Right ventricle myocardium superior (tissue), 1 donor: ENCODE results near the gene AKR1B1. TPM values are rescaled to one million over a fixed set of nuclear protein-coding genes. Genes with fewer than 3 reads are reported as not detected.

Experiments
- ATAC-seq: fragments of 200-7000 bp; cut with Tn5 transposase; one replicate; pipeline ENCODE4 v1.9.1; 2020; ENCODE audit warnings: mild to moderate bottlenecking; ENCODE audit not compliant: poor library complexity
- DNase-seq: peaks from one replicate; pipeline ENCODE4 v3.0.0-alpha.2; 2020
- intact Hi-C: fragments of 100-400 bp; cut with DNase I; formaldehyde crosslinking; loops from one replicate; pipeline ENCODE4 v1.11.2; 2022
- total RNA-seq: library from RNA; stranded (reverse); fragmentation: NEBNext Ultra II Directional; extraction: Animal tissue kit (Norgen Biotek cat#: 25700); gene quantifications from one replicate; pipeline ENCODE4 v1.2.1, GENCODE V29; 2021
- donor health status: DM: no; HTN: yes; CAD: no; lungs with severe emphysema.

The AKR1B1 gene
- total RNA-seq, 1 donor from 2014 or later: 208 TPM

DNA sequence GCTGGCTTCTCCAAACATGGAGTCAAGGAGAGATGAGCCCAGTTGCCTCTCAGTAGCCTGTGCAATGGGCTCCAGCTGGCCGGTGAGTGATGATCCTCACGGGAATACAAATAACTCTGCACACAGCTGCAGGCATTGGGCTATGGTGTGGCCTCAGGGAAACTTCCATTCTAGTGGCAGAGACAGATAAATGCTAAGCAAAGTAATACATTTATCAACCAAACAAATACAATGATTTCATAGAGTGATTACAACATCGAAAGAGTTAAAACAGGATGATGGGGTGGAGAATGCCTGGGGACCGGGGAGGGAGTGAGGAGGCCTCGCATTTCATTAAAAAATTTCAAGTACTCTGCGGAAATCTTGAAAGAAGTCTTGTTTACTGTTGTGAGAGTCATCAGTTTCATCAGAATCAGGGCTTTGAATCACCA is 15.0 kb upstream of the AKR1B1 start:
- intact Hi-C loops: no loop called here
- DNase-seq (no peak), ATAC-seq (peak; percentile 41)

DNA sequence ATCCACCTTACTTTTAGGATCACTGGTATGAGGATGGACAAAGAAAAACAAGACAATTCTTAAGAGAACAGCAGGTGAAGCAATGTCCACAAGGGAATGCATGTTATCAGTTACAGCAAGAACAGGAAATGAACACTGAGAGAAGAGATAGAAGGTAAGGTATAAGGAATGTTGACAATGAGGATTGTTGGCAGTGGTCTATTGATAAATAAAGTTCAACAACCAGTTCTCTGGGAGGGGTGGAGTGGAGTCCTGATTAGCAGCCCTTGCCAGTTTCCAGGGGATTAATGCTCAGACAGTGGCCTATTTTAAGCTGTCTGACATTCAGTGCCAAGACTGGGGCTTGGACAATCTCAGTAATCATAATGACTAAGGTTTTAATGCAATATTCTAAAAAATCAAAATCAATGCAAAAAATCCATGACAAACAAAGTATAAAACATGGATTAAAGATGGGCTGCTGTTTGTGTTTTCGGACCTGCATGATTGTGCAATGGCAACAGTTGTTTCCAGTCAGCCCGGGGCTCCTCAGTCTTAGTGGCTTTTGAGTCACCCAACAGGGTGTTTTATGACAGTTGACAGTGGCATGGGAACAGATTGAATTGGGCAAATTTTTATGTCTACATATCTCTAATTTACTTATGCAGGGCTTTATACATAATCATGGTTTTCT is 13.8 kb upstream of the AKR1B1 start:
- intact Hi-C loops: no loop called here
- ATAC-seq (peak; percentile 39), DNase-seq (no peak)

DNA sequence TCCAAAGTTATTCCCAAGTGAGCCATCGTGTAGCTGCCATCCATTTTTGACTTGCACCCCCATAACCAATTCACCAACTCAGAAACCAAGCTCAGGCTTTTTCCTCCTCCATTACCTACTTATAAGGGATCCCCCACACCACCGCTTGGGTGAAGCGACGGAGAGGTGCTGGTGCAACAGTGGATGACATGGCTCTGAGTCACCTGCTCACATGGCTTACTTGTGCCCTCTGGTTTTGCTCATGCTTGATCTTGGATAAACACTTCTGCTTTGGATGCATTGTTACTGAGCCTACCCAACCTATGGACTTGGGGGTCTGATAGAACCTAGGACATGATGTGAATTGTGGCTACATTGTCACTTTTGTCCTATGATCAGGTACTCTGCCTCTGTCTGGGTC is 12.0 kb upstream of the AKR1B1 start:
- ATAC-seq (no peak), DNase-seq (no peak)
- intact Hi-C loops: no loop called here

DNA sequence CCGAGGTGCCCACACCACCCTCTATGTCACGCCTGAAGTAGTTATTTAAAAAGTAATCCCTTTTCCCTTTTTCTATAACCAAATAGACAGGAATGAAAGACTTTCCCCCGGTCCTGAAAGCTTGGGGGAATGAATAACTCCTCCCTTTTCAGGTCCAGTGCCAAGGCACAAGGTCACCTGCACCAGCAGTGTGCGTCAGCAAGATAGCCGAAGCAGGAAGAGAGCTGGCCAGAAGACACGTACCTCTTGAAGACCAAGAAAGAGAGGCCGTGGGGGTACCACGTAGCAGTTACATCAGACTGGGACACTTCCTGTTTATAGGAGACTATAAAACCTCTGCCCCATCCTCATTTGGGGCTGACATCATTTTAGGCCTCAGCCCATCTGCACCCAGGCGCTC is 10.7 kb upstream of the AKR1B1 start:
- peak; percentile 73 for ATAC-seq
- intact Hi-C loops: no loop called here
- no peak for DNase-seq

DNA sequence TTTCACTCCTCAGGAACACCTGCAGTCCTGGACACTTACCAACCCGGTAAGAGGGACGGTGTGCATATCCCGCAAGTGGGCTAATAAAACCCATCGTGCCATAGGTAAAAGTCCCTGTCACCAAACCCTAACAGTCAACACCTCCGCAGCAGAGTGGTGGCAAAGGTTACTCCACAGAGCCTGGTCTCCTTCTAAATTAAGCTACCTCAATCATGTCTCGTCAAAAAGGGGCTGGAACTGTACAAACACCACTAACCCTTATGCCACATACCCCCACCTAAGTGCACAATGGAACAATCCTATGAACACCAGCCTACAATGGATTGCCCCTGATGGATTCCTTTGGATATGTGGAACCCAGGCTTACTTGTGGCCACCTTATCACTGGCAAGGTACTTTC is 9.6 kb upstream of the AKR1B1 start:
- intact Hi-C loops: no loop called here
- ATAC-seq (no peak), DNase-seq (no peak)

DNA sequence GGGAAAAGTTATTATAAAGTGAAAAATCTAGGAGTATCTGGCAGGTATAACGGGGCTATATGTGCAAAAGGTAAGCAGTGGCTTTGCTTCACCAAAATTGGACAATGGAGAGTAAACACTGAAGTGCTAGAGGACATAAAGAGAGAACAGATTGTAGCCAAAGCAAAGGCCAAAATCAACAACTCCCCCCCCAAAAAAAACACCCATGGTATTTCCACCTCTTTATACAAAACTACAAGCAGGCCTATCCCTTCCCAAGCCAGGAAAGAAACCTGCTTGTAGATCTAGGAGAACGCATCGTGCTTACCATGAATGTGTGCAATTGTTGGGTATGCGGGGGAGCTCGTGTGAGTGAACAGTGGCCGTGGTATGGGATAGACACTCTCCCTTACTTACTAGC is 9.2 kb upstream of the AKR1B1 start:
- intact Hi-C loops: no loop called here
- DNase-seq (no peak), ATAC-seq (no peak)

DNA sequence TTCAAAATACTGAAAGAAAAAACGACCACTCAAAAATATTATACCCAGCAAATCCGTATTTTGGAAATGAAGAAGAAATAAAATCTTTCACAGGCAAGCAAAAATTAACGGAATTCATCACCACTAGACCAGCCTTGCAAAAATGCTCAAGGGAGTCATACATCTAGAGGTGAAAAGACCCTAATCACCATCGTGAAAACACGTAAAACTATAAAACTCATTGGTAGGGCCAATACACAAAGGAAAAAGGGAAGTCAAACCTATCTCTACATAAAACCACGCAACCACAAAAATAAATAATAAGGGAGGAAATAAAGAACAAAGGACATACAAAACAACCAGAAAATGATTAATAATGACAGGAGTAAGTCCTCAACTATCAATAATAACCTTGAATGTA is 6.6 kb upstream of the AKR1B1 start:
- ATAC-seq (no peak), DNase-seq (no peak)
- intact Hi-C loops: no loop called here

DNA sequence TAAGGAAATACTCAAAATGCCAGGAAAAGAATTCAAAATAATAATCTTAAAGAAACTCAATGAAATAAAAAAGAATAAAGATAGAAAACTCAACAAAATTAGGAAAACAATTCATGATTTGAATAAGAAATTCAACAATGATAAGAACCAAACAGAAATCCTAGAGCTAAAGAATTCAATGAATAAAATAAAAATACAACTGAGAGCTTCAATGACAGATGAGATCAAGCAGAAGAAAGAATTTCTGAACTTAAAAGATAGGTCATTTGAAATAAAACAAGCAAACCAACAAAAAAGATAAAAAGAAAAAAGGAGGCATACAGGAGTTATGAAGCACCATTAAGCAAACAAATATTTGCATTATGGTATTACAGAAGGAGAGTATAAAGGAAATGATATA is 5.6 kb upstream of the AKR1B1 start:
- intact Hi-C loops: no loop called here
- DNase-seq: no peak
- ATAC-seq: no peak

DNA sequence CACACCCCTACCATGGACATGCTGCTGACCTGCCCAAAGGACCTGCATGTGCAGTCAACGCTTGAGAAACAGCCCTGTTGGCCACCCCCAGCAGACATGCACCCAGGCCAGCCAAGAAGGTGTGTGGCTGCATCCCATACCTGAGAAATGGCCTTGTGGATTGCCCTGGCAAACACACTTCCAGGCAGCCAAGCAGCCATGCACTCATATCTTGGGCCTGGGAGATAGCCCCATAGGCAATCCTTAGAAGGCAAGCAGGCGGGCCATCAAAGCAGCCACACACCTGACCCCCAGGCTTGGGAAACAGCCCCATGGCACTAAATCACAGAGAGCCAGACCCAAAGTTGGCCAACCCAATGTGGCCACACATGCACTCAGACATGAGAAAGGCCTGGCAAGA is 4.9 kb upstream of the AKR1B1 start:
- ATAC-seq: no peak
- intact Hi-C loops: no loop called here
- no peak for DNase-seq

DNA sequence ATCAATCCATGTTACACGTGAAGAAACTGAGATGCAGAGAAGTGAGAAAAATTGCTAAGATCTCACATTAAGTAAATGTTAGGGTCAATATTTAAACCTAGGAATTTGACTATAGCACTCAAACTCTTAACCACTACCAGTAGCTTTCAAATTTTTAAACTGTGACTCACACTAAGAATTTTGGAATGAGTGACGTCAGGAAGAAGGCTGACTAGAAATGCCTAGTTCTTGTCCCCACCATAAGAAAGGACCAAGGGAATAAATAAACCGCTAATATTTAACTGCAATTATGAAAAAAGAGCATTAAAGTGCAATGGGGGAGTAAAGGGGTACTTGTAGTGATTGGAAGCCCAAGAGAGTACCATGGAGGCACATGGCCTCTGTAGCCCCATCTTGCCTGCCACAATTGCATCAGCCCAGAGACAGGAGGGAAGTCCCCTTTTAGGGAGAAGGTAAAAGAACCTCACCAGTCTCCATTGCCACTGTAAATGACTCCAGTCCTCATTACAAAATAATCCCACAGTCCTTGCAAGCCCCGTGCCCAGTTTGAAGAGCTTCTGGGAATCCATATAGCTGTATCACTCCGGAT is 3.5 kb upstream of the AKR1B1 start:
- intact Hi-C loops: no loop called here
- no peak for ATAC-seq
- no peak for DNase-seq

DNA sequence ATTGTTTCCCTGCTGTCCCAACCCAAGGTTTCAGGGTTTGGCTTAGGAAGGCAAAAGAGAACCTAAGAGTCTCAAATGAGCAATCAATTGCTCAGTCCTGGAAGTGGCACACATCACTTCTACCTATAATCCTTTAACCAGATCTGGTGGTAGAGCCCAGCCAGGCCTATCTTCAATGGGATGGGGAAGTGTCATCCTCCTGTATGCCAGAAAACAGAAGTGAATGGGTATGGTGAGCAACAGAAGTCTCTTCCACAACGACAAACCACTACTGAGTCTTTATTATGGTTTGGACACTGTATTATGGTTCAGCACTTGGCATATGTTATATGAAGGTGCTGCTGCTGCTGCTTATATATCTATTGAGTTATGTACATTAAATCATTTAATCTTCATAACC is 3.0 kb upstream of the AKR1B1 start:
- DNase-seq (no peak), ATAC-seq (no peak)
- intact Hi-C loops: no loop called here

DNA sequence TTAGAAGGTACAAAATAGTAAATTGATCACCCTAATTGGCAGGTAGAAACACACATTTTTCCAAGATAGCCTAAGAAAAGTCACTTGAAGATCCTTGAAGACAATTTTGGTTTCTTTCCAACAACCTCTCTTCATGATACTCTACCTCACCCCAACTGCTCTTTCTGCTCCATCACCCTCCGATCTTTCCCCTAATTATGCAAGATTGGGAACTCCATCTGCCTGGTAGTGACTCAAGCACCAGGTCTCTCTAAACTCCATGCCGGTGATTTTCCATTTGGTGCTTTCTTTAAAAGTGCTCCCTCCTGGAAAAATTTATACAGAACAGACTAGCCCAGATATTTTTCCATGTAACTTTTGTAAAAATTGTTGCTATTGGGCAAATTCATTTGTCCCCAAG is 1.1 kb upstream of the AKR1B1 start:
- no peak for DNase-seq
- intact Hi-C loops: no loop called here
- ATAC-seq: no peak

DNA sequence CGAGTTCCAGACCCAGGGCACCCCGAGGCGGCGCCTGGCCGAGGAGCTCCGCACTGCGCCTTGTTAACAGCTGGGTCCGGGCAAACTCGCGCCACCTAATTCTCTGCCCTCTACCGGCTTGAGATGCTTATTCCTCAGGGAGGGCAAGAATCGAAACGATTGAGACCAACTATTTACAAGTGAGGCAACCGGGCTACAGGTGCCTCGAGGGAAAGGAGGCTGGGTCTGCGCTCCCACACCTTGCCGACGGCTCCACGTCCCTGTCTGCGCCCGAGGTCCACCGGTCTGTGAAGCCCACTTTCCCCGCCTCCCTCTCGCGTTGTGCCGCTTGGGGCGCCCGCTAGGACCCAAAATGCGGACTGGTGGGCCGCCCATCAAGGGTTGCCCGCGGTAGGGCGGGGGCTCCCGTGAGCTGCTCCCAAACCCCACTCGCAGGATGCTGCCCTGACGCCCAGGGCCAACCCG is 527 bp downstream of the AKR1B1 start:
- DNase-seq: peak; percentile 63
- peak; percentile 62 for ATAC-seq
- intact Hi-C loops: no loop called here

DNA sequence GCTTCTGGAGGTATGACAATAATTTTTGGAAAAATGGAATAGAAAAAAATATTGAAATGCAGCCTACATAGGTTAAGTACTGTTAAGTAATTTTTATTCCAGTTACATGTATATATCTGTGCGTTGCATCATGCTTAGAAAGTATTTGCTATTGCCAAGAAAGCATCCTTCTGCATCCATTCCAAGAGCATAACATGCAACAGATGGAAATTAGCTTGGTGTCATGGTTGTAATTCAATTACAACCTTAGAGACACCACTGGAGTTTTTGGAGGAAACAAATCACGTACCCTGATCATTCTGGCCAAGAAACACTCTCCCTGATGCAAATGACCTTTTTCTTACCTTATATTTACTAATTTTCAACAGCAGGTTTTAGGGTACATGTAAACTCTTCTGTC is 1.7 kb downstream of the AKR1B1 start:
- intact Hi-C loops: no loop called here
- DNase-seq: no peak
- no peak for ATAC-seq

DNA sequence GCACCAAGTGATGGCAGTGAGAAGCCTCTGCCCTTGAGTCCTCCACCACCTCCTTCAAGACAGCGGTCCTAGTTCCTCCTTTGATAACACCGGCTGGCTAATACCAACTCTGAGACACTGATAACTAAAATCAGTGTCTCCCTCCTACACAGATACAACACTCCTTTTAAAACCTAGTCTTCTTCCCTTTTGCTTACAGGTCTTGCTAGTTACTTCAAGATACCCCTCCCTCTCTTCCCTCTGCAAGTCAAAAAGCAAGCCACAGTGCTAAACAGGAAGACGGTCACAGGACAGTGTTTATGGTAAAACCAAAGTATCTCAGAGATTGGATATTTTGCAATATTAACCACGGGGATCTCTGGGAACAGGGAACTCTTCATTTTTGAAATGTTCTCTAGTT is 4.6 kb downstream of the AKR1B1 start:
- no peak for DNase-seq
- intact Hi-C loops: no loop called here
- no peak for ATAC-seq

DNA sequence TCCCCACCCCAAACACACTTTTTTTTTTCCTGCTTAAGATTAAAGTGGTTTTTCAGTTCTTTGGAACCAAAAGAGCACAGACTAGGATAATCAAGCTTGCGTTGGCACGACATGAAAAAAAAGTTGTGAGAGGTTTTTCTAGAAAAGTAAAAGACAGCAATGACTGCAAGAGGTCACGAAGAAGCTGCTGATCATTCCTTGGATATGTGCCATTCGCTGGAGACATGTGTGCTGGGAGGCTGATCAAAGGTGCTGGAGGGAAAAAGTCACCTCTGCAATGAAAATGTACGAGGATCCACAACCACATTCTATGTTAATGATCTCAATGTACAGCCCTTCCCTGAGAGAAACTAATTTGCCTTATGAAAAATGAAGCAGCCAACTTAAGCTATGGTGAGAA is 5.4 kb downstream of the AKR1B1 start:
- DNase-seq (no peak), ATAC-seq (no peak)
- intact Hi-C loops: no loop called here

DNA sequence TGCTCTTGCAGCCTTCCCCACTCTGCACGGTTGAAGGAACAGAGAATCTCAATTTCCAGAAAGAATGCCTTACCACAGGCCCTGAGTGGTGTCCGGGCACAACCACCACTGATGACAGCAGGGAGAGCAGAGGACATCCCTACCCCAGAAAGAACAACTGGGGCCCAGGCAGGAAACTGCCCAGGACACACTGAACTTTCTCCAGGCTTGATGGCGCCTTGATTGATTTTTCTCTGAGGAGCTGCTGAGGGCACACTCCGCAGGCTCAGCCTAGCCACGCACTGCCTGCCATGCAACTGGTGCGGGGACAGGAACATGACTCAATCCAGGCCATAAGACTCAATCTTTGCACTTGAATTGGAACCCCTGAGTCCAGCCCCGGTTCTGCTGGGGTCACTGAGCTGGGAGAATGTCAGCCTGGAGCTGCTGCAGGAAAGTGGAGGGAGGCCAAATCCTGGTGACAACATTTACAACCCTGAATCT is 5.9 kb downstream of the AKR1B1 start:
- intact Hi-C loops: no loop called here
- ATAC-seq: peak; percentile 32
- DNase-seq: no peak

DNA sequence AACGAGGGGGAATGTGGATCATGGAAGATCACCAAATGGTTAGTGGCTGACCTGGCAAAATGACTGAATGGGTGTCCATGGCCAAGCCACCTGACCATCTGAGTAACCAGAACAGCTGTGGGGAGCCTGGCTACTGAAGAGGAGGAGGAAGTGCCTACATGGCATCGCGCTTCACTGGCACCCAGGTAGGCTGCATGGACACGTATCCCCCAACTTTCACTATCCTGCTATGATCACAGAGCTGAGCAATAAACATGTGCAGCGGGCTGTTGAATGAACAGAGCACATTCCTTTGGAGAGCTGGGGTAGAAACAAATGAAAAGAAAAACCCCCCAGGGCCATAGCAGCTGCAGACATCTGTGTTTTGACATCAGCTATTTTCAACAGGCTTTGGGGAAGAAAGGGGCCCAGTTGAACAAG is 6.5 kb downstream of the AKR1B1 start:
- ATAC-seq (peak; percentile 7), DNase-seq (no peak)
- intact Hi-C loops: no loop called here

DNA sequence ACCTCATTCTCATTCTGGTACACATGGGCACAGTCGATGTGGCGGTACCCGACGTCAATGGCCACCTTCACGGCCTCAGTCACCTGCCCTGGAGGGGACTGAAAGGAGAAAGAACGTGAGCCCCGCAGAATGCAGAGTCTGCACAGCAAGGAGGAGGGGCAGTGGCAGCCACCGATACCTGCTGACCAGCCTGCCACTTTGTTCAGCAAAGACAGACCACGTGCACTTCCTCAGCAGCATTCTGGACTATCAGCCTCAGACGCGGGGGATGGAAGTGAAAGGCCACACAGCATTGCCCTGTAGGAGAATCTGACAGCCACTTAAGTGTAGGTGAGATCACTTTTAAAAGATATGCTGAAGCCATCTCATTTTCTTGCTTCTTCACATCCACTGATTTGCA is 7.2 kb downstream of the AKR1B1 start:
- intact Hi-C loops: no loop called here
- no peak for ATAC-seq

DNA sequence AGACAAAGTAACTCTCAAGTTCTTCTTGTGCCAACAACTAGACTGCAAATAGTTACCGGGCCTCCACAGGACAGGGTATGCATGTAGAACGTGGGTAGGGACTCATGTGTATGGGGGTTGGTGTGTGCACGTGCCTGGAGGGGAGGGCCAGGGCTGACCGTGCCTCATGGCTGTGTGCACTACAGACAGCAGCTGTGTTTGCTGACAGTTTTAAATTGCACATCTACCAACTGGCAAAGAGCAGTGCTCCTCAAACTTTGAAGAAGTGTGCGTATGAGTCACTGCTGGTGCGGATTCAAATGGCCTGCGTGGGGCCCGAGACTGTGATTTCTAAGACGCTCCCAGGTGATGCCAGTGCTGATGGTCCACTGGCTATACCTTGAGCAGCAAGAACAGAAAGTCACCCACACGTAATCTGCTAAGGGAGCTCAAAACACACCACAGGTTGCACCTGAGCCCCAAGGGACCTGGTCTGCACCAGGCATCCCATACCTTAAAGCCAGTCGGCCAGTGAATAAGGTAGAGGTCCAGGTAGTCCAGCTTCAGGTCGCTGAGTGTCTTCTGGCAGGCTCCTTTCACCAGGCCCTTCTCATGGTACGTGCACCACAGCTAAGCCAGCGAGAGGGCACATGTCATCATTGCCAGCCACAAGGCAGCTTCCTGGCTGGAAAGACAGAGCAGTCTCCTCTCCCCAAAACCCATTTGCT is 8.5 kb downstream of the AKR1B1 start:
- DNase-seq (no peak), ATAC-seq (peak; percentile 27)
- intact Hi-C loops: no loop called here

More for the DNA sequence above, 7.2 kb downstream of the AKR1B1 start:
- DNase-seq: no peak
